A673 (cell line): Measurements from ENCODE around the gene CNPY4. TPM values are rescaled to one million over a fixed set of nuclear protein-coding genes. Genes with fewer than 3 reads are reported as not detected.

Experiments used
- BruUV-seq: library from RNA; stranded (reverse); fragments of 400-500 nt; replicated peaks from 2 replicates; lab custom pipeline; 2021; lab: Mats Ljungman, UMichigan
- CTCF ChIA-PET: fragments of 300-600 bp; sonication (Branson Sonifier 250); formaldehyde crosslinking; loops from one replicate; lab custom pipeline; 2022; ENCODE audit warnings: antibody characterized with exemption; lab: Charles Lee
- POLR2A ChIA-PET: fragments of 300-600 bp; sonication (Branson Sonifier 250); formaldehyde crosslinking; loops from one replicate; lab custom pipeline; 2022; ENCODE audit warnings: antibody characterized with exemption; ENCODE audit not compliant: low non-redundant PET; lab: Charles Lee
- DNase-seq: peaks from one replicate; pipeline ENCODE4 v3.0.0-alpha.2; 2015; ENCODE audit warnings: low spot score
- H3K27ac ChIP-seq: fragments of 200-600 bp; sonication (generic); 2 replicates; pipeline ENCODE4 v1.5.1; 2016; ENCODE audit warnings: mixed run types, low read depth, mild to moderate bottlenecking, mixed read lengths, antibody characterized with exemption, low read length; ENCODE audit not compliant: poor library complexity, severe bottlenecking
- H3K27me3 ChIP-seq: fragments of 200-600 bp; sonication (generic); replicated peaks from 2 replicates; pipeline ENCODE4 v1.6.1; 2017; ENCODE audit warnings: mixed run types, low read depth, mild to moderate bottlenecking, mixed read lengths, antibody characterized with exemption, low read length; ENCODE audit not compliant: insufficient read depth, poor library complexity
- H3K36me3 ChIP-seq: fragments of 200-600 bp; sonication (generic); 2 replicates; pipeline ENCODE4 v1.6.1; 2016; ENCODE audit warnings: mixed run types, mild to moderate bottlenecking, mixed read lengths, antibody characterized with exemption, low read length; ENCODE audit not compliant: insufficient read depth, poor library complexity, severe bottlenecking
- H3K4me1 ChIP-seq: fragments of 200-600 bp; sonication (generic); 2 replicates; pipeline ENCODE4 v1.6.1; 2017; ENCODE audit warnings: mixed run types, mild to moderate bottlenecking, mixed read lengths, antibody characterized with exemption, low read length; ENCODE audit not compliant: insufficient read depth, poor library complexity, severe bottlenecking
- H3K4me3 ChIP-seq: fragments of 200-600 bp; sonication (generic); 2 replicates; pipeline ENCODE4 v1.5.1; 2016; ENCODE audit warnings: low read depth, mixed run types, mild to moderate bottlenecking, mixed read lengths, low read length; ENCODE audit not compliant: poor library complexity, severe bottlenecking
- H3K9me3 ChIP-seq: fragments of 200-600 bp; sonication (generic); 2 replicates; pipeline ENCODE4 v1.6.1; 2016; ENCODE audit warnings: mixed run types, low read depth, mild to moderate bottlenecking, mixed read lengths, antibody characterized with exemption, low read length; ENCODE audit not compliant: poor library complexity, severe bottlenecking
- EZH2 ChIP-seq: fragments of 200-600 bp; sonication (generic); IDR thresholded peaks from 2 replicates; pipeline ENCODE4 v1.6.1; 2017; ENCODE audit warnings: borderline replicate concordance, low read depth, mild to moderate bottlenecking, mixed read lengths, antibody characterized with exemption, low read length; ENCODE audit not compliant: poor library complexity, severe bottlenecking
- intact Hi-C: fragments of 100-400 bp; cut with micrococcal nuclease; formaldehyde crosslinking; loops from one replicate; pipeline ENCODE4 v1.10.0; 2022; ENCODE audit not compliant: unreplicated experiment
- total RNA-seq: library from RNA; stranded (reverse); gene quantifications from 2 replicates; pipeline ENCODE4 v1.2.3, GENCODE V29; 2021
- TF ChIP-seq, protein P1 (sequence below): fragments of 300-800, 200-600 bp; sonication (generic); conservative IDR thresholded peaks from 2 replicates; pipeline ENCODE4 v1.5.1; 2017; ENCODE audit warnings: low read depth, mild to moderate bottlenecking, antibody characterized with exemption, low read length, moderate library complexity, mixed read lengths

The CNPY4 gene
- total RNA-seq, 1 experiment from 2014 or later: 20.2 TPM

DNA sequence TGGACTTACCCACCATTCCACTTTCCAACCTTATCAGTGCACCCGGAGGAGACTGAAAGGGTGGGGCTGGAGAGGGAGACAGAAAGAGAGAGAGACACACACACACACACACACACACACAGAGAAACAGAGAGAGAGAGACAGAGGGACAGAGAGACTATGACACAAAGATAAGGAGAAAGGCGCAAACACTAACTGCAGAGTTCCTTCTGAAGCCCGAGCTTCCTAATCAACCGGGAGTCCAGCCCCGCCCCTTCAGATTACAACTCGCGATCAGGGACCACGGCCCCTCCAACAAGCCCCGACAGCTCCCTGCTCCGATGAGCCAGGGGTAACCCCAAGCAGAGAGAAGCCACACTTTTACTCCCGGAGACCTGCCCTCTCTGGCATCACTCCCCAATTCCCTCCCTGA, 48.5 kb downstream of the CNPY4 start:
- TF ChIP-seq, protein P1, sequence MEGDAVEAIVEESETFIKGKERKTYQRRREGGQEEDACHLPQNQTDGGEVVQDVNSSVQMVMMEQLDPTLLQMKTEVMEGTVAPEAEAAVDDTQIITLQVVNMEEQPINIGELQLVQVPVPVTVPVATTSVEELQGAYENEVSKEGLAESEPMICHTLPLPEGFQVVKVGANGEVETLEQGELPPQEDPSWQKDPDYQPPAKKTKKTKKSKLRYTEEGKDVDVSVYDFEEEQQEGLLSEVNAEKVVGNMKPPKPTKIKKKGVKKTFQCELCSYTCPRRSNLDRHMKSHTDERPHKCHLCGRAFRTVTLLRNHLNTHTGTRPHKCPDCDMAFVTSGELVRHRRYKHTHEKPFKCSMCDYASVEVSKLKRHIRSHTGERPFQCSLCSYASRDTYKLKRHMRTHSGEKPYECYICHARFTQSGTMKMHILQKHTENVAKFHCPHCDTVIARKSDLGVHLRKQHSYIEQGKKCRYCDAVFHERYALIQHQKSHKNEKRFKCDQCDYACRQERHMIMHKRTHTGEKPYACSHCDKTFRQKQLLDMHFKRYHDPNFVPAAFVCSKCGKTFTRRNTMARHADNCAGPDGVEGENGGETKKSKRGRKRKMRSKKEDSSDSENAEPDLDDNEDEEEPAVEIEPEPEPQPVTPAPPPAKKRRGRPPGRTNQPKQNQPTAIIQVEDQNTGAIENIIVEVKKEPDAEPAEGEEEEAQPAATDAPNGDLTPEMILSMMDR: no peak
- TF ChIP-seq EZH2: no peak
- peak; percentile 31 for DNase-seq
- H3K4me1 ChIP-seq: peaks cover 23% of the 10 kb centered on the region
- H3K9me3 ChIP-seq: no peaks in the 10 kb centered on the region
- intact Hi-C loops: no loop called here
- BruUV-seq: no TSS peak
- no peaks in the 10 kb centered on the region for H3K27me3 ChIP-seq
- H3K4me3 ChIP-seq: peak overlapping the region; percentile 36
- ChIA-PET CTCF (interaction anchor here (0.5 kb wide), 1 partner anchor 218 kb away, joined by 5 read pairs; no protein-coding TSS in a partner anchor), POLR2A (no interaction called here)
- H3K36me3 ChIP-seq: no peaks in the 10 kb centered on the region
- H3K27ac ChIP-seq: no peak overlapping the region

DNA sequence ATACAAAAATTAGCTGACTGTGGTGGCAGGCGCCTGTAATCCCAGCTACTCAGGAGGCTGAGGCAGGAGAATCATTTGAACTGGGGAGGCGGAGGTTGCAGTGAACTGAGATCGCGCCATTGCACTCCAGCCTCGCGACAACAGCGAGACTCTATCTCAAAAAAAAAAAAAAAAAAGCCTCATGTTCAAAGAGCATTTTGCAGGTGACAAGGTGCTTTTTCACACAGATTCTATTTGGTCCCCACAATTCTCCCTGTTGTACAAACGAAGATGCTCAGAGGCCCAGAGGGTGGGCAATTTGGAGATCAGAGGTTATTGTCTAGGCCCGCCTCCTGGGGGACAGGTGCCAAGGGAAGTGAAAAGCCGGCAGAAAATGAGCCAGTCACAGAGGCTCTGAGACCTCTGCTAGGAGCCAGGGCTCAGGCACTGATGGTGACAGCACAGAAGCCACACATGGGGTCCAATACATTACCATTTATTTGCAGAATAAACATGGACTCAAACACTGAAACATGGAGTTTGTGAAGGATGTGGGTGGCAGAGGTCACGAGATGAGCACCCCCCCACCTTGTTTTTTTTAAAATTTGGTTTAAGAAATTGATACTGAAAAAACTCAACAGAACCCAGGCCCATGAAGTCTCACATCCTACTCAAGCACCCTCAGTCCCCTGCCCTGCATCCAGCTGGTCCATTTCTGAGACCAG, 49.9 kb downstream of the CNPY4 start:
- DNase-seq: no peak
- no TSS peak for BruUV-seq
- no peaks in the 10 kb centered on the region for H3K27me3 ChIP-seq
- no peak for TF ChIP-seq EZH2
- TF ChIP-seq, protein P1: no peak
- CTCF ChIA-PET: interaction anchor here (0.7 kb wide), 2 partner anchors 457 to 1643 kb away, joined by 3 to 6 read pairs; no protein-coding TSS in a partner anchor
- no peak overlapping the region for H3K27ac ChIP-seq
- no peaks in the 10 kb centered on the region for H3K9me3 ChIP-seq
- intact Hi-C loops: no loop called here
- no peaks in the 10 kb centered on the region for H3K36me3 ChIP-seq
- H3K4me3 ChIP-seq: no peak overlapping the region
- H3K4me1 ChIP-seq: peaks cover 23% of the 10 kb centered on the region
- POLR2A ChIA-PET: no interaction called here

DNA sequence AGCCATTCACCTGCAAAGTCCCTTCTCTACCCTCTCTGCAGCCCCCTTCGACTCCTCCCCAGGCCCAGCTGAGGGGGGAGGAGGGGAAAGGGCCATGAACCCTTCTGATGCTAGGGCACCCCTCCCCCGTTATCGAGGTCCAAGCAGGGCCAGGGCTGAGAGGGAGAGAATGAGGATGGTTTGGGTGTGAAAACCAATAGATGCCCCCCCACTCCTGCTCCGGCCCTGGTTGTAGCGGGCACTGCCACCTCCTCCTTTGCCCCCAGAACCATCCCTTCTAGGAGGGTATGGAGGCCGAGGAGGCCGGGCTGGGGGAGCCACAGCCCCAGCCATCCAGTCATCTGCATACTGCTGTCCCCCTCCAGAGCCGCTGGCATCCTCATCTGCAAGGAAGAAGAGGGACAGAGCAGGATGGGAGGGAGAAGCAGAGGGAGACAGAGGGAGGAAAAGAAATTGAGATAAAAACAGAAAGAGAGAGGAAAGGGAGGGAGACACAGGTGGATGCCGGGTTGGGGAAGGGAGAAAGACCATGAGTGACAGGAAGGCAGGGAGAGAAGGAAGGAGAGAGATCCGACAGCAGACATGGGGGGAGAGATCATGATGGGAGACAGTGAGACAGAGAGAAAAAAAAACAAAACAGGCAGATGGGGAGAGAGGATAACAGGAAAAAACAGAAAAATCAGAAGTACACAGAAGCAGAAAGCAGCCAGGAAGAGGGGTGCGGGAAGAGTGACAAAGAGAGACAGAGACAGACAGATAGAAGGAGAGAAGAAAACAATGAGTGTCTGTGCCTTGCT, 50.9 kb downstream of the CNPY4 start:
- ChIA-PET POLR2A (no interaction called here), CTCF (no interaction called here)
- H3K27me3 ChIP-seq: no peaks in the 10 kb centered on the region
- H3K27ac ChIP-seq: no peak overlapping the region
- TF ChIP-seq EZH2: no peak
- TF ChIP-seq, protein P1: no peak
- no peak overlapping the region for H3K4me3 ChIP-seq
- peaks cover 23% of the 10 kb centered on the region for H3K4me1 ChIP-seq
- H3K9me3 ChIP-seq: no peaks in the 10 kb centered on the region
- no peak for DNase-seq
- H3K36me3 ChIP-seq: no peaks in the 10 kb centered on the region
- intact Hi-C loops: no loop called here
- BruUV-seq: no TSS peak
